ENCODE measurements around the gene AP5Z1.

DNA sequence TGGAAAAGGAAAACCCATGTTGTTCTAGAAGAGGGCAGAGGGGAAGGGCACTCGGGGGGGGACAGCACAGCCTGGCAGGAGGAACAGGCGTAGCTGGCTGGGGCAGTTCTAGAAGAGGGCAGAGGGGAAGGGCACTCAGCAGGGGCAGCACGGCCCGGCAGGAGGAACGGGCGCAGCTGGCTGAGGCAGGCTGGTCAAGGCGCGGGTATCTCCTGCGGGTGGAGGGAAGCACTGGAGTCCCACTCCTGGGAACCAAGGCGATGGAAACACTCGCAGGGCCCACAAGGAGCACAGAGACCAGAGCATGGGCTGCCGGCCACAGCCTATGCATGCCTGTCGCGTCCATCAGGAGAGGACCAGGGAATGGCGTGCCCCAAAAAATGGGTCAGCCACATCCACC is 49.7 kb downstream of the AP5Z1 start:
- TF ChIP-seq, protein P1, sequence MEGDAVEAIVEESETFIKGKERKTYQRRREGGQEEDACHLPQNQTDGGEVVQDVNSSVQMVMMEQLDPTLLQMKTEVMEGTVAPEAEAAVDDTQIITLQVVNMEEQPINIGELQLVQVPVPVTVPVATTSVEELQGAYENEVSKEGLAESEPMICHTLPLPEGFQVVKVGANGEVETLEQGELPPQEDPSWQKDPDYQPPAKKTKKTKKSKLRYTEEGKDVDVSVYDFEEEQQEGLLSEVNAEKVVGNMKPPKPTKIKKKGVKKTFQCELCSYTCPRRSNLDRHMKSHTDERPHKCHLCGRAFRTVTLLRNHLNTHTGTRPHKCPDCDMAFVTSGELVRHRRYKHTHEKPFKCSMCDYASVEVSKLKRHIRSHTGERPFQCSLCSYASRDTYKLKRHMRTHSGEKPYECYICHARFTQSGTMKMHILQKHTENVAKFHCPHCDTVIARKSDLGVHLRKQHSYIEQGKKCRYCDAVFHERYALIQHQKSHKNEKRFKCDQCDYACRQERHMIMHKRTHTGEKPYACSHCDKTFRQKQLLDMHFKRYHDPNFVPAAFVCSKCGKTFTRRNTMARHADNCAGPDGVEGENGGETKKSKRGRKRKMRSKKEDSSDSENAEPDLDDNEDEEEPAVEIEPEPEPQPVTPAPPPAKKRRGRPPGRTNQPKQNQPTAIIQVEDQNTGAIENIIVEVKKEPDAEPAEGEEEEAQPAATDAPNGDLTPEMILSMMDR (IDR thresholded peaks at IDR 0.05; ENCODE audit: insufficient read depth, low read length), result no peak
- TF ChIP-seq POLR2AphosphoS5 (IDR thresholded peaks at IDR 0.05; ENCODE audit: low read depth), result no peak
- TF ChIP-seq, protein P2, sequence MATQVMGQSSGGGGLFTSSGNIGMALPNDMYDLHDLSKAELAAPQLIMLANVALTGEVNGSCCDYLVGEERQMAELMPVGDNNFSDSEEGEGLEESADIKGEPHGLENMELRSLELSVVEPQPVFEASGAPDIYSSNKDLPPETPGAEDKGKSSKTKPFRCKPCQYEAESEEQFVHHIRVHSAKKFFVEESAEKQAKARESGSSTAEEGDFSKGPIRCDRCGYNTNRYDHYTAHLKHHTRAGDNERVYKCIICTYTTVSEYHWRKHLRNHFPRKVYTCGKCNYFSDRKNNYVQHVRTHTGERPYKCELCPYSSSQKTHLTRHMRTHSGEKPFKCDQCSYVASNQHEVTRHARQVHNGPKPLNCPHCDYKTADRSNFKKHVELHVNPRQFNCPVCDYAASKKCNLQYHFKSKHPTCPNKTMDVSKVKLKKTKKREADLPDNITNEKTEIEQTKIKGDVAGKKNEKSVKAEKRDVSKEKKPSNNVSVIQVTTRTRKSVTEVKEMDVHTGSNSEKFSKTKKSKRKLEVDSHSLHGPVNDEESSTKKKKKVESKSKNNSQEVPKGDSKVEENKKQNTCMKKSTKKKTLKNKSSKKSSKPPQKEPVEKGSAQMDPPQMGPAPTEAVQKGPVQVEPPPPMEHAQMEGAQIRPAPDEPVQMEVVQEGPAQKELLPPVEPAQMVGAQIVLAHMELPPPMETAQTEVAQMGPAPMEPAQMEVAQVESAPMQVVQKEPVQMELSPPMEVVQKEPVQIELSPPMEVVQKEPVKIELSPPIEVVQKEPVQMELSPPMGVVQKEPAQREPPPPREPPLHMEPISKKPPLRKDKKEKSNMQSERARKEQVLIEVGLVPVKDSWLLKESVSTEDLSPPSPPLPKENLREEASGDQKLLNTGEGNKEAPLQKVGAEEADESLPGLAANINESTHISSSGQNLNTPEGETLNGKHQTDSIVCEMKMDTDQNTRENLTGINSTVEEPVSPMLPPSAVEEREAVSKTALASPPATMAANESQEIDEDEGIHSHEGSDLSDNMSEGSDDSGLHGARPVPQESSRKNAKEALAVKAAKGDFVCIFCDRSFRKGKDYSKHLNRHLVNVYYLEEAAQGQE (IDR thresholded peaks at IDR 0.05; ENCODE audit: insufficient replicate concordance, low read depth), result no peak
- TF ChIP-seq GABPA (IDR thresholded peaks at IDR 0.05; ENCODE audit: low read depth), result no peak
